ENCODE measurements around the gene ID3.

ID3 gene

GRCh38 chr1:23524716-23525401 is 34.4 kb downstream of the ID3 start:
- no peak for DNase-seq

GRCh38 chr1:23524163-23524562 is 35.1 kb downstream of the ID3 start:
- no peak for DNase-seq

GRCh38 chr1:23522244-23522982 is 36.9 kb downstream of the ID3 start:
- no peak for DNase-seq

GRCh38 chr1:23521588-23521987 is 37.7 kb downstream of the ID3 start:
- no peak for DNase-seq

- no peak for DNase-seq
Observed at GRCh38 chr1:23517581-23517980, 41.7 kb downstream of the ID3 start.

- no peak for DNase-seq
Observed at GRCh38 chr1:23515905-23516304, 43.4 kb downstream of the ID3 start.

GRCh38 chr1:23514111-23514679 is 45.1 kb downstream of the ID3 start:
- no peak for DNase-seq

- no peak for DNase-seq
Observed at GRCh38 chr1:23509896-23510295, 49.4 kb downstream of the ID3 start.

Data from NCI-H446 treated with DMSO at 0.1 percent for 48 hours (cell line).